ENCODE results near the gene RFPL2. TPM values are rescaled to one million over a fixed set of nuclear protein-coding genes. Genes with fewer than 3 reads are reported as not detected.
A peak's percentile ranks its signal among the peaks of the same experiment; 100 is the strongest.

RFPL2 gene
- polyA plus RNA-seq, 3 donors: 0.36 to 1.3 (median 0.94) TPM

DNA sequence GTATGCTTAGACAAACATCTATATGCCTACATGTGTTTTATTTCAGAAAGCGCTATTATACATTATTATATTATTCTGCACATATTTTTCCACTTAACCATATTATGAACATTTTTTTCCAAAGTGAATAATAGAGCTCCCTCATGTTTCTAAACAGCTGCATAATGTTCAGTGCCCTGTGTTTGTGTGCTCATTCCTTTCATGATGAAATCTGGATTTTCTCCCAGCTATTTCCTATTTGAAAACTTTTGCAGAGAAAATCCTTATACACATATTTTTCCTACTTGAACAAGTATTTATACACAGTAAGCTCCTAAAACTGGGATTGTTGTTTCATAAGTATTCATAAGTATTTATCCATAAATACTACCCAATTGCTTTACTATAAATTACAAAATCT lies 18.1 kb upstream of the RFPL2 start:
- H3K4me3 ChIP-seq (replicated peaks in 1 of 3; ENCODE audit: low read depth in 2 of 3, low read length in 3 of 3): no peak overlapping the region
- no peaks in the 10 kb centered on the region for H3K36me3 ChIP-seq (replicated peaks in 1 of 2; ENCODE audit: control insufficient read depth in 1 of 2, insufficient read depth in 2 of 2, low read length in 2 of 2)
- DNase-seq: no peak
- peaks cover 40 to 50% of the 10 kb centered on the region in 2 donors for H3K4me1 ChIP-seq (ENCODE audit: control insufficient read depth in 1 of 2, insufficient read depth in 2 of 2, low read length in 2 of 2)
- H2AFZ ChIP-seq (ENCODE audit: insufficient read depth, low read depth, low read length, poor library complexity, severe bottlenecking): no peak overlapping the region
- H3K79me2 ChIP-seq (ENCODE audit: insufficient read depth, low read length): no peaks in the 10 kb centered on the region
- Mint-ChIP-seq H3K4me3 (no peak overlapping the region), H3K27ac (no peak overlapping the region), H3K36me3 (no peaks in the 10 kb centered on the region), H3K9me3 (peaks cover 0 to 2% (median 0%) of the 10 kb centered on the region in 7 donors), H3K4me1 (peaks cover 43% of the 10 kb centered on the region), H3K27me3 (ENCODE audit: low read depth in 3 of 3) (no peaks in the 10 kb centered on the region)
- H4K20me1 ChIP-seq (ENCODE audit: insufficient read depth, low read length): no peaks in the 10 kb centered on the region
- H3K4me2 ChIP-seq (replicated peaks; ENCODE audit: extremely low read depth, low read length, poor library complexity, severe bottlenecking): no peak overlapping the region
- TF ChIP-seq, protein P1, sequence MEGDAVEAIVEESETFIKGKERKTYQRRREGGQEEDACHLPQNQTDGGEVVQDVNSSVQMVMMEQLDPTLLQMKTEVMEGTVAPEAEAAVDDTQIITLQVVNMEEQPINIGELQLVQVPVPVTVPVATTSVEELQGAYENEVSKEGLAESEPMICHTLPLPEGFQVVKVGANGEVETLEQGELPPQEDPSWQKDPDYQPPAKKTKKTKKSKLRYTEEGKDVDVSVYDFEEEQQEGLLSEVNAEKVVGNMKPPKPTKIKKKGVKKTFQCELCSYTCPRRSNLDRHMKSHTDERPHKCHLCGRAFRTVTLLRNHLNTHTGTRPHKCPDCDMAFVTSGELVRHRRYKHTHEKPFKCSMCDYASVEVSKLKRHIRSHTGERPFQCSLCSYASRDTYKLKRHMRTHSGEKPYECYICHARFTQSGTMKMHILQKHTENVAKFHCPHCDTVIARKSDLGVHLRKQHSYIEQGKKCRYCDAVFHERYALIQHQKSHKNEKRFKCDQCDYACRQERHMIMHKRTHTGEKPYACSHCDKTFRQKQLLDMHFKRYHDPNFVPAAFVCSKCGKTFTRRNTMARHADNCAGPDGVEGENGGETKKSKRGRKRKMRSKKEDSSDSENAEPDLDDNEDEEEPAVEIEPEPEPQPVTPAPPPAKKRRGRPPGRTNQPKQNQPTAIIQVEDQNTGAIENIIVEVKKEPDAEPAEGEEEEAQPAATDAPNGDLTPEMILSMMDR (IDR thresholded peaks at IDR 0.05): no peak
- intact Hi-C loops (cut with micrococcal nuclease): no loop called here
- no peak overlapping the region for H3K27ac ChIP-seq (ENCODE audit: low read depth in 1 of 2, low read length in 2 of 2)
- no peaks in the 10 kb centered on the region for H3K27me3 ChIP-seq (ENCODE audit: control insufficient read depth in 2 of 2, insufficient read depth in 2 of 2, low read length in 2 of 2)
- no CpG with 5 or more reads among the region's 1 CpG for WGBS (ENCODE audit: insufficient coverage)
- H3K9ac ChIP-seq (ENCODE audit: insufficient read depth, low read length, poor library complexity, severe bottlenecking): no peak overlapping the region
- H3K9me3 ChIP-seq (replicated peaks in 1 of 2; ENCODE audit: control insufficient read depth in 1 of 2, insufficient read depth in 1 of 2, low read length in 2 of 2): no peaks in the 10 kb centered on the region

DNA sequence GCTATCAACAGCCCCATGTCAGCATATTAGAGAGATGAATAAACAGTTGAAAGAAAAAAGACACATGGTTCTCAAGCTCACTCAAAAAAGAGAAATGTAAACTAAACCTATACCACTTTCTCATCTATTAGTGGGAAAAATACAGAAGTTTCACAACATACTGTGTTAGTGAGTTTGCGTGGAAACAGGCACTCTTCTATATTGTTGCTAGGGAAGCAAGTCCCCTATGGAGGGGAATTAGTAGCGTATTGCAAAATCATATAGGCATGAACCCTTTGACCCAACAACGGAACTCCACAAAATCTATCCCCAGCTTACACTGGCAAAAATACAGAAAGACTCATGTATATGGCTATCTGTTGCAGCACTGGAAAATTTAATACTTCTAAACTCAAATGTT lies 14.2 kb upstream of the RFPL2 start:
- no peaks in the 10 kb centered on the region for H3K79me2 ChIP-seq (ENCODE audit: insufficient read depth, low read length)
- no CpG with 5 or more reads among the region's 3 CpGs for WGBS (ENCODE audit: insufficient coverage)
- H3K27ac ChIP-seq (ENCODE audit: low read depth in 1 of 2, low read length in 2 of 2): peak overlapping the region; percentile 73 to 93
- DNase-seq: peak; percentile 81 to 97 (median 94)
- H2AFZ ChIP-seq (ENCODE audit: insufficient read depth, low read depth, low read length, poor library complexity, severe bottlenecking): no peak overlapping the region
- peak overlapping the region in 1 of 2 donors; percentile 72 for H3K4me3 Mint-ChIP-seq
- no peaks in the 10 kb centered on the region for H3K36me3 ChIP-seq (replicated peaks in 1 of 2; ENCODE audit: control insufficient read depth in 1 of 2, insufficient read depth in 2 of 2, low read length in 2 of 2)
- intact Hi-C loops (cut with micrococcal nuclease): loop anchor here (5.0 to 10.0 kb wide), 2 partner anchors 74 to 77 kb away; no protein-coding TSS in a partner anchor
- H4K20me1 ChIP-seq (ENCODE audit: insufficient read depth, low read length): no peaks in the 10 kb centered on the region
- H3K36me3 Mint-ChIP-seq: peaks cover 0 to 4% of the 10 kb centered on the region in 2 donors
- H3K9me3 Mint-ChIP-seq: peaks cover 3 to 10% (median 5%) of the 10 kb centered on the region in 7 donors
- H3K4me2 ChIP-seq (replicated peaks; ENCODE audit: extremely low read depth, low read length, poor library complexity, severe bottlenecking): peak overlapping the region; percentile 57
- peaks cover 39% of the 10 kb centered on the region for H3K4me1 Mint-ChIP-seq
- H3K27me3 ChIP-seq (ENCODE audit: control insufficient read depth in 2 of 2, insufficient read depth in 2 of 2, low read length in 2 of 2): no peaks in the 10 kb centered on the region
- H3K4me1 ChIP-seq (ENCODE audit: control insufficient read depth in 1 of 2, insufficient read depth in 2 of 2, low read length in 2 of 2): peaks cover 28 to 38% of the 10 kb centered on the region in 2 donors
- peak overlapping the region; percentile 82 to 98 (median 96) for H3K27ac Mint-ChIP-seq
- no peaks in the 10 kb centered on the region for H3K27me3 Mint-ChIP-seq (ENCODE audit: low read depth in 3 of 3)
- peak overlapping the region; percentile 33 for H3K9ac ChIP-seq (ENCODE audit: insufficient read depth, low read length, poor library complexity, severe bottlenecking)
- TF ChIP-seq, protein P1 (IDR thresholded peaks at IDR 0.05): no peak
- peak overlapping the region in 1 of 3 experiments; percentile 19 for H3K4me3 ChIP-seq (replicated peaks in 1 of 3; ENCODE audit: low read depth in 2 of 3, low read length in 3 of 3)
- H3K9me3 ChIP-seq (replicated peaks in 1 of 2; ENCODE audit: control insufficient read depth in 1 of 2, insufficient read depth in 1 of 2, low read length in 2 of 2): peaks cover 4% of the 10 kb centered on the region in 2 donors

All from CD14-positive monocyte (primary cell).